Endodermal cell (in vitro differentiated cells): Measurements from ENCODE around the gene POLR2H. TPM values are rescaled to one million over a fixed set of nuclear protein-coding genes. Genes with fewer than 3 reads are reported as not detected.

Source experiments
- DNase-seq: peaks from one replicate; pipeline ENCODE4 v3.0.0-alpha.2; 2017
- H3K27ac ChIP-seq: 2 replicates; pipeline ENCODE4 v1.5.1; 2013; ENCODE audit warnings: mild to moderate bottlenecking, low read depth, low read length, moderate library complexity
- H3K27me3 ChIP-seq: 2 replicates; pipeline ENCODE4 v1.6.1; 2013; ENCODE audit warnings: mild to moderate bottlenecking, low read length, moderate library complexity; ENCODE audit not compliant: insufficient read depth, control insufficient read depth, poor library complexity, severe bottlenecking
- H3K36me3 ChIP-seq: 2 replicates; pipeline ENCODE4 v1.7.0; 2013; ENCODE audit warnings: mild to moderate bottlenecking, low read length, moderate library complexity; ENCODE audit not compliant: control insufficient read depth, insufficient read depth
- H3K4me1 ChIP-seq: one replicate; pipeline ENCODE4 v1.7.0; 2013; ENCODE audit warnings: low read length; ENCODE audit not compliant: control insufficient read depth, insufficient read depth
- H3K4me3 ChIP-seq: 2 replicates; pipeline ENCODE4 v1.5.1; 2013; ENCODE audit warnings: mild to moderate bottlenecking, low read length, moderate library complexity
- H3K9ac ChIP-seq: 2 replicates; pipeline ENCODE4 v1.6.1; 2013; ENCODE audit warnings: mild to moderate bottlenecking, low read length, moderate library complexity; ENCODE audit not compliant: poor library complexity, severe bottlenecking; ENCODE audit errors: extremely low read depth
- H3K9me3 ChIP-seq: 2 replicates; pipeline ENCODE4 v1.6.1; 2013; ENCODE audit warnings: mild to moderate bottlenecking, low read length, moderate library complexity; ENCODE audit not compliant: control insufficient read depth
- H3K27ac Mint-ChIP-seq: 2 replicates; pipeline ENCODE4 v1.8.0; 2020; ENCODE audit warnings: mixed read lengths
- H3K27me3 Mint-ChIP-seq: 2 replicates; pipeline ENCODE4 v1.8.0; 2021; ENCODE audit warnings: mild to moderate bottlenecking, mixed read lengths; ENCODE audit not compliant: insufficient read depth
- H3K36me3 Mint-ChIP-seq: 2 replicates; pipeline ENCODE4 v1.8.0; 2020; ENCODE audit warnings: low read depth, mixed read lengths
- H3K4me1 Mint-ChIP-seq: 2 replicates; pipeline ENCODE4 v1.8.0; 2020; ENCODE audit warnings: mixed read lengths
- H3K4me3 Mint-ChIP-seq: 2 replicates; pipeline ENCODE4 v1.8.0; 2020; ENCODE audit warnings: mild to moderate bottlenecking, moderate library complexity, mixed read lengths
- H3K9me3 Mint-ChIP-seq: 2 replicates; pipeline ENCODE4 v1.8.0; 2020; ENCODE audit warnings: mild to moderate bottlenecking, mixed read lengths
- WGBS, 2 experiments: methylation state at CpG; one replicate each; pipeline versions ENCODE4 v1.1.5 to v1.1.7; 2013; ENCODE audit warnings: missing lambda C conversion rate in 2 of 2, mixed read lengths in 1 of 2; ENCODE audit not compliant: insufficient coverage in 1 of 2, insufficient read length in 1 of 2; 5-methylcytosine and 5-hydroxymethylcytosine counted together
- total RNA-seq, 2 donors: library from RNA; stranded (reverse); fragmentation: NEBNext Ultra II Directional in 1 of 2; extraction: Animal tissue kit (Norgen Biotek cat#: 25700) in 1 of 2; gene quantifications; 2 replicates in 1 of 2; 3 replicates in 1 of 2; pipeline ENCODE4 v1.2.1, GENCODE V29; 2021
- TF ChIP-seq, protein P1 (sequence below): fragments of 200-600 bp; sonication (generic); conservative IDR thresholded peaks from 2 replicates; pipeline ENCODE4 v1.5.0; 2021; ENCODE audit warnings: antibody characterized with exemption, mild to moderate bottlenecking

Gene POLR2H
- total RNA-seq, 2 donors from 2014 or later: 95.9 to 117 TPM

- Histone ChIP-seq H3K27me3 (no peaks in the 10 kb centered on the region), H3K9me3 (peaks cover 6% of the 10 kb centered on the region), H3K4me1 (no peaks in the 10 kb centered on the region), H3K4me3 (no peak overlapping the region), H3K27ac (no peak overlapping the region), H3K9ac (no peak overlapping the region), H3K36me3 (no peaks in the 10 kb centered on the region)
- Mint-ChIP-seq H3K9me3 (peaks cover 3% of the 10 kb centered on the region), H3K4me1 (no peaks in the 10 kb centered on the region), H3K27me3 (no peaks in the 10 kb centered on the region), H3K36me3 (no peaks in the 10 kb centered on the region), H3K4me3 (no peak overlapping the region), H3K27ac (no peak overlapping the region)
- peak; percentile 89 for DNase-seq
- TF ChIP-seq, protein P1, sequence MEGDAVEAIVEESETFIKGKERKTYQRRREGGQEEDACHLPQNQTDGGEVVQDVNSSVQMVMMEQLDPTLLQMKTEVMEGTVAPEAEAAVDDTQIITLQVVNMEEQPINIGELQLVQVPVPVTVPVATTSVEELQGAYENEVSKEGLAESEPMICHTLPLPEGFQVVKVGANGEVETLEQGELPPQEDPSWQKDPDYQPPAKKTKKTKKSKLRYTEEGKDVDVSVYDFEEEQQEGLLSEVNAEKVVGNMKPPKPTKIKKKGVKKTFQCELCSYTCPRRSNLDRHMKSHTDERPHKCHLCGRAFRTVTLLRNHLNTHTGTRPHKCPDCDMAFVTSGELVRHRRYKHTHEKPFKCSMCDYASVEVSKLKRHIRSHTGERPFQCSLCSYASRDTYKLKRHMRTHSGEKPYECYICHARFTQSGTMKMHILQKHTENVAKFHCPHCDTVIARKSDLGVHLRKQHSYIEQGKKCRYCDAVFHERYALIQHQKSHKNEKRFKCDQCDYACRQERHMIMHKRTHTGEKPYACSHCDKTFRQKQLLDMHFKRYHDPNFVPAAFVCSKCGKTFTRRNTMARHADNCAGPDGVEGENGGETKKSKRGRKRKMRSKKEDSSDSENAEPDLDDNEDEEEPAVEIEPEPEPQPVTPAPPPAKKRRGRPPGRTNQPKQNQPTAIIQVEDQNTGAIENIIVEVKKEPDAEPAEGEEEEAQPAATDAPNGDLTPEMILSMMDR: peak; percentile 93
- 56 to 65% methylated on average over 6 to 14 of the region's 14 CpGs for WGBS, 2 experiments
Measured at GRCh38 chr3:184417619-184418327, 56.3 kb downstream of the POLR2H start.

Other genes starting within 250 kb of the POLR2H start
- gene EIF2B5, start 226.4 kb upstream of the POLR2H start, total RNA-seq: 10 to 100 TPM; 33.4 to 37.5 TPM
- 10 to 100 TPM; 90.5 to 95.1 TPM for gene DVL3, start 206.3 kb upstream of the POLR2H start, total RNA-seq
- 100 to 1,000 TPM; 412 to 450 TPM for gene AP2M1, start 186.9 kb upstream of the POLR2H start, total RNA-seq
- 10 to 100 TPM; 57.6 to 57.8 TPM for gene ABCF3, start 175.5 kb upstream of the POLR2H start, total RNA-seq
- under 1 TPM; 0.62 to 0.97 TPM for gene VWA5B2, start 132.1 kb upstream of the POLR2H start, total RNA-seq
- gene ALG3, start 112.7 kb upstream of the POLR2H start, total RNA-seq: 10 to 100 TPM; 37.3 to 42.5 TPM
- 1 to 10 TPM; 4.5 to 5.2 TPM for gene EEF1AKMT4, start 112.0 kb upstream of the POLR2H start, total RNA-seq
- 1 to 10 TPM in 1 of 2 donors, under 1 TPM in 1; 0.33 to 1.8 TPM for gene CAMK2N2, start 100.2 kb upstream of the POLR2H start, total RNA-seq
- gene ECE2, start 85.7 kb upstream of the POLR2H start, total RNA-seq: not detected
- gene PSMD2, start 62.5 kb upstream of the POLR2H start, total RNA-seq: 100 to 1,000 TPM; 332 TPM
- 100 to 1,000 TPM; 408 to 475 TPM for gene EIF4G1, start 47.1 kb upstream of the POLR2H start, total RNA-seq
- gene FAM131A, start 24.1 kb upstream of the POLR2H start, total RNA-seq: 10 to 100 TPM; 18.3 to 24.1 TPM
- gene CLCN2, start 105 bp upstream of the POLR2H start, total RNA-seq: 10 to 100 TPM; 32.4 to 38.4 TPM
- 1 to 10 TPM; 1.4 to 1.7 TPM for gene THPO, start 16.5 kb downstream of the POLR2H start, total RNA-seq
- gene CHRD, start 18.3 kb downstream of the POLR2H start, total RNA-seq: 10 to 100 TPM in 1 of 2 donors, 1 to 10 TPM in 1; 5.0 to 17.4 TPM
- gene EPHB3, start 200.1 kb downstream of the POLR2H start, total RNA-seq: 10 to 100 TPM; 32.7 to 36.9 TPM